ENCODE measurements around the gene DOCK4.
A peak's percentile ranks its signal among the peaks of the same experiment; 100 is the strongest.

The DOCK4 gene

GRCh38 chr7:111987886-111988285, 218.3 kb downstream of the DOCK4 start:
- H3K36me3 ChIP-seq: peaks cover 0 to 7% (median 0%) of the 10 kb centered on the region in 3 donors
- no peaks in the 10 kb centered on the region for H3K9me3 ChIP-seq
- no peaks in the 10 kb centered on the region for H3K27me3 ChIP-seq
- no peaks in the 10 kb centered on the region for H3K4me1 ChIP-seq
- no peak overlapping the region for H3K4me3 ChIP-seq
- intact Hi-C loops (cut with DNase I; ENCODE audit: low total_unique reads): no loop called here
- no peak for TF ChIP-seq CTCF (IDR thresholded peaks at IDR 0.05)
- H3K27ac ChIP-seq: no peak overlapping the region
- no peak for DNase-seq

- H3K4me3 ChIP-seq: no peak overlapping the region
- no peaks in the 10 kb centered on the region for H3K4me1 ChIP-seq
- H3K27me3 ChIP-seq: no peaks in the 10 kb centered on the region
- intact Hi-C loops (cut with DNase I; ENCODE audit: low total_unique reads): no loop called here
- H3K27ac ChIP-seq: peak overlapping the region in 1 of 2 donors; percentile 3
- DNase-seq: no peak
- TF ChIP-seq CTCF (IDR thresholded peaks at IDR 0.05): no peak
- no peaks in the 10 kb centered on the region for H3K9me3 ChIP-seq
- H3K36me3 ChIP-seq: peaks cover 0 to 7% (median 0%) of the 10 kb centered on the region in 3 donors
Measured at GRCh38 chr7:111987115-111987826, 218.9 kb downstream of the DOCK4 start.

GRCh38 chr7:111986601-111987000, 219.6 kb downstream of the DOCK4 start:
- H3K27ac ChIP-seq: no peak overlapping the region
- no peak for DNase-seq
- intact Hi-C loops (cut with DNase I; ENCODE audit: low total_unique reads): no loop called here
- H3K27me3 ChIP-seq: no peaks in the 10 kb centered on the region
- H3K9me3 ChIP-seq: no peaks in the 10 kb centered on the region
- H3K4me1 ChIP-seq: no peaks in the 10 kb centered on the region
- no peak for TF ChIP-seq CTCF (IDR thresholded peaks at IDR 0.05)
- H3K36me3 ChIP-seq: peaks cover 0 to 7% (median 0%) of the 10 kb centered on the region in 3 donors
- H3K4me3 ChIP-seq: no peak overlapping the region

- Histone ChIP-seq H3K27me3 (no peaks in the 10 kb centered on the region), H3K27ac (no peak overlapping the region), H3K36me3 (peaks cover 0 to 7% (median 0%) of the 10 kb centered on the region in 3 donors), H3K9me3 (no peaks in the 10 kb centered on the region), H3K4me3 (no peak overlapping the region), H3K4me1 (no peaks in the 10 kb centered on the region)
- intact Hi-C loops (cut with DNase I; ENCODE audit: low total_unique reads): no loop called here
- DNase-seq: no peak
- TF ChIP-seq CTCF (IDR thresholded peaks at IDR 0.05): no peak
Measured at GRCh38 chr7:111985798-111986197, 220.4 kb downstream of the DOCK4 start.

- no peak overlapping the region for H3K4me3 ChIP-seq
- intact Hi-C loops (cut with DNase I; ENCODE audit: low total_unique reads): no loop called here
- H3K9me3 ChIP-seq: no peaks in the 10 kb centered on the region
- H3K4me1 ChIP-seq: no peaks in the 10 kb centered on the region
- no peak for TF ChIP-seq CTCF (IDR thresholded peaks at IDR 0.05)
- H3K36me3 ChIP-seq: peaks cover 0 to 7% (median 0%) of the 10 kb centered on the region in 3 donors
- H3K27ac ChIP-seq: no peak overlapping the region
- DNase-seq: no peak
- no peaks in the 10 kb centered on the region for H3K27me3 ChIP-seq
Measured at GRCh38 chr7:111982804-111983203, 223.4 kb downstream of the DOCK4 start.
